Forelimb muscle (tissue), 1 donor: ENCODE data around the gene AZIN2. TPM values are rescaled to one million over a fixed set of nuclear protein-coding genes. Genes with fewer than 3 reads are reported as not detected.

Experiments
- DNase-seq: peaks from one replicate; pipeline ENCODE4 v3.0.0-alpha.2; 2013; ENCODE audit warnings: low read depth
- polyA plus RNA-seq: library from polyadenylated mRNA; unstranded; fragments of 120-200 nt; gene quantifications from one replicate; pipeline ENCODE4 v1.2.1, GENCODE V29; 2013; ENCODE audit not compliant: insufficient read length

AZIN2 gene
- polyA plus RNA-seq, 1 donor: 3.4 TPM

- no peak for DNase-seq
These were observed 71.9 kb downstream of the AZIN2 start for GRCh38 chr1:33152685-33153432.

- no peak for DNase-seq
These were observed 72.7 kb downstream of the AZIN2 start for GRCh38 chr1:33153650-33154049.

- DNase-seq: no peak
These were observed 75.1 kb downstream of the AZIN2 start for GRCh38 chr1:33155877-33156538.

GRCh38 chr1:33157131-33157530 lies 76.2 kb downstream of the AZIN2 start:
- no peak for DNase-seq

- no peak for DNase-seq
These were observed 77.4 kb downstream of the AZIN2 start for GRCh38 chr1:33158366-33158765.

- DNase-seq: no peak
These were observed 78.6 kb downstream of the AZIN2 start for GRCh38 chr1:33159577-33159976.

GRCh38 chr1:33161061-33161681 lies 80.2 kb downstream of the AZIN2 start:
- DNase-seq: no peak

GRCh38 chr1:33162141-33162540 lies 81.2 kb downstream of the AZIN2 start:
- no peak for DNase-seq

- DNase-seq: no peak
These were observed 82.9 kb downstream of the AZIN2 start for GRCh38 chr1:33163621-33164519.

GRCh38 chr1:33165209-33165608 lies 84.3 kb downstream of the AZIN2 start:
- no peak for DNase-seq

GRCh38 chr1:33165809-33166208 lies 84.9 kb downstream of the AZIN2 start:
- DNase-seq: no peak

GRCh38 chr1:33167650-33168447 lies 86.9 kb downstream of the AZIN2 start:
- no peak for DNase-seq

GRCh38 chr1:33168556-33169289 lies 87.8 kb downstream of the AZIN2 start:
- DNase-seq: peak; percentile 29

GRCh38 chr1:33169290-33170055 lies 88.5 kb downstream of the AZIN2 start:
- DNase-seq: no peak

Other genes starting within 250 kb of the AZIN2 start
- gene FNDC5, start 210.2 kb upstream of the AZIN2 start, polyA plus RNA-seq: 194 TPM
- 0.15 TPM for gene HPCA, start 194.7 kb upstream of the AZIN2 start, polyA plus RNA-seq
- 3.7 TPM for gene TMEM54, start 179.8 kb upstream of the AZIN2 start, polyA plus RNA-seq
- gene RNF19B, start 116.3 kb upstream of the AZIN2 start, polyA plus RNA-seq: 9.1 TPM
- gene AK2, start 44.3 kb upstream of the AZIN2 start, polyA plus RNA-seq: 124 TPM
- gene TRIM62, start 100.9 kb downstream of the AZIN2 start, polyA plus RNA-seq: 5.7 TPM
- gene ZNF362, start 175.3 kb downstream of the AZIN2 start, polyA plus RNA-seq: 33.6 TPM
- gene A3GALT2, start 239.9 kb downstream of the AZIN2 start, polyA plus RNA-seq: not detected